Thymus (tissue), 11 donors: ENCODE results near the gene VPS45. TPM values are rescaled to one million over a fixed set of nuclear protein-coding genes. Genes with fewer than 3 reads are reported as not detected.

ENCODE experiments used
- DNase-seq, 9 donors: peaks; one replicate each; pipeline ENCODE4 v3.0.0-alpha.2; 2013; ENCODE audit warnings: low spot score in 9 of 9, low read depth in 6 of 9, missing footprints in 1 of 9
- H3K27ac ChIP-seq, 2 donors: one replicate each; pipeline ENCODE4 v1.5.1; 2013; ENCODE audit warnings: control low read depth in 1 of 2, low read depth in 1 of 2, low read length in 1 of 2, mild to moderate bottlenecking in 1 of 2, moderate library complexity in 1 of 2
- H3K27me3 ChIP-seq, 2 donors: one replicate each; pipeline ENCODE4 v1.5.1; 2013; ENCODE audit warnings: low read length in 1 of 2; ENCODE audit not compliant: control insufficient read depth in 2 of 2, insufficient read depth in 1 of 2
- H3K36me3 ChIP-seq, 2 donors: one replicate each; pipeline ENCODE4 v1.5.1; 2013; ENCODE audit warnings: low read length in 1 of 2, mild to moderate bottlenecking in 1 of 2, moderate library complexity in 1 of 2; ENCODE audit not compliant: control insufficient read depth in 2 of 2, insufficient read depth in 2 of 2
- H3K4me1 ChIP-seq, 2 donors: one replicate each; pipeline ENCODE4 v1.5.1; 2013; ENCODE audit warnings: low read length in 2 of 2; ENCODE audit not compliant: control insufficient read depth in 2 of 2, insufficient read depth in 2 of 2
- H3K4me3 ChIP-seq, 2 donors: one replicate each; pipeline ENCODE4 v1.5.1; 2013; ENCODE audit warnings: low read length in 2 of 2, control low read depth in 1 of 2, mild to moderate bottlenecking in 1 of 2
- H3K9me3 ChIP-seq, 2 donors: one replicate each; pipeline ENCODE4 v1.5.1; 2013; ENCODE audit warnings: low read length in 1 of 2, mild to moderate bottlenecking in 1 of 2; ENCODE audit not compliant: control insufficient read depth in 2 of 2, insufficient read depth in 1 of 2
- WGBS: extraction: QIAGEN DNeasy Blood & Tissue Kit; methylation state at CpG from one replicate; pipeline ENCODE4 v1.1.7; 2013; 5-methylcytosine and 5-hydroxymethylcytosine counted together
- polyA plus RNA-seq: library from polyadenylated mRNA; stranded (reverse); fragments of 200-250 nt; gene quantifications from one replicate; pipeline ENCODE4 v1.2.3, GENCODE V29; 2013
- total RNA-seq: library from RNA; stranded (reverse); fragments of 120-200 nt; gene quantifications from one replicate; pipeline ENCODE4 v1.2.4, GENCODE V29; 2013
- donor health status: healthy.

The VPS45 gene
- total and polyA plus RNA-seq, 2 donors, result 26.1 to 36.7 TPM

DNA sequence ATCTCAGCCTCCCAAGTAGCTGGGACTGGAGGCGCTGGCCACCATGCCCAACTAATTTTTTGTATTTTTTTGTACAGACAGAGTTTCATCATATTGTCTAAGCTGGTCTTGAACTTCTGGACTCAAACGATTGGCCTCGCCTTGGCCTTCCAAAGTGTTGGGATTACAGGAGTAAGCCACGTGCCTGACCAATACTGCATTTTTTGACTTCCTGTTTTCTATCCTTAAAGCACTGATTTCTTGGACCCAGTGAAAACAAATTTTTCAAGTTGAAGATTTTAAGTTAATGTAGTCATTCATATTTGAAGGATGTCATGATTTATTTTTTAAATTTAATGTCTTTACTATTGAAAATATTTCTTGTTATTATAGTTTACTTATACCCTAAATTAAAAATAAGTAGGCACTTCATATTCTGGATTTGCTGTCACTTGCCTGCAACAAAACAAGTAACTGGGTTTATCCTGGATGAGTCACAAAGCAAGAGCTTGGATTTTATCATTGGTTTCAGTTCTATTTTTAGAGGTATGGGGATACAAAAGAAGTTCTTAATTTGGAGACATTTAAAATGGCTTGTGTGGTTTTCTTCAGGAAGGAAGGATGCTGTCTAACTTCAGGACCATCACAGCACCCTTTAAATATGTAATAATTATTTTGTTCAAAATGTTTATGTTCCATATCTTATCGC lies 2.2 kb upstream of the VPS45 start:
- no peaks in the 10 kb centered on the region for H3K9me3 ChIP-seq
- 95% methylated on average over 5 of the region's 5 CpGs for WGBS
- H3K27ac ChIP-seq, result no peak overlapping the region
- H3K4me1 ChIP-seq, result peaks cover 0 to 2% of the 10 kb centered on the region in 2 donors
- no peak for DNase-seq
- H3K27me3 ChIP-seq, result no peaks in the 10 kb centered on the region
- no peak overlapping the region for H3K4me3 ChIP-seq
- H3K36me3 ChIP-seq, result no peaks in the 10 kb centered on the region

DNA sequence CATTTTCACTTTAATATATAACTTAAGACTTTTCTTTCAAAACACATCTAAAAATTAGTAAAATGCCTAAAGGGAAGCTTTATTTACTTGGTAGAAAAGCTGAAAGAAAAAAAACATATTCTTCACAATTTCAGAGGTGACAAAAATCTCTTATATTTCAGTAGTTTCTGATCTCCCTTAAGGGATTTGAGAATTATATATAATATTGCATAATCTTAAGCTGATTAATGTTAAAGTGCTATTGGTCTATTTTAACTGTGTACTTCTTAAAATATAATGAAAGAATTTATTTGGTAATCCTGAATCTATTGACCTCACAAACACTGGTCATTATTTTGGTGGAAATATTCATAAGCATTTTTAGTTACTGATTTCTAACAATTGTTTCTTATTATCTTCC lies 1.2 kb upstream of the VPS45 start:
- H3K27ac ChIP-seq, result peak overlapping the region in 1 of 2 donors; percentile 91
- H3K4me3 ChIP-seq, result peak overlapping the region; percentile 54 to 93
- DNase-seq, result no peak
- H3K4me1 ChIP-seq, result peaks cover 0 to 2% of the 10 kb centered on the region in 2 donors
- no peaks in the 10 kb centered on the region for H3K27me3 ChIP-seq
- no peaks in the 10 kb centered on the region for H3K9me3 ChIP-seq
- no peaks in the 10 kb centered on the region for H3K36me3 ChIP-seq

DNA sequence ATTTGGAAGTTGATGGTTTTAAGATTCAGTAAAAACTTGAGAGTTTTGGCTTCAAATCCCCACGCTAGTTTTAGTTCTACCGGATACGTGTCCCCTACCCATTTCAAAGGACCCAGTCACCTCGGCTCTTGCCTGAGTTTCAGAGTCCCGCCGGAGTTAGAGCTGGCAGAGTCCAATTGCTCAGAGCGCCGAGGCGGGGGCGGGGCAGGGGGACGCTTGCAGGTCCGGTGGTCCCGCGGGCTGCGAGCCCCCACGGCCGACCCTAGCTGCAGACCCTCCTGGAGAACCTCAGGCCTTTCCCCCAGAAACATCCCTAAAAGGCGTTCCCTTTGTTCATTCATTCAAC lies 765 bp upstream of the VPS45 start:
- no peaks in the 10 kb centered on the region for H3K27me3 ChIP-seq
- no peaks in the 10 kb centered on the region for H3K36me3 ChIP-seq
- DNase-seq, result peak in 7 of 9 donors; percentile 10 to 66 (median 32)
- H3K9me3 ChIP-seq, result no peaks in the 10 kb centered on the region
- under 1% methylated on average over 18 of the region's 18 CpGs for WGBS
- H3K27ac ChIP-seq, result peak overlapping the region; percentile 57 to 91
- peaks cover 0 to 2% of the 10 kb centered on the region in 2 donors for H3K4me1 ChIP-seq
- H3K4me3 ChIP-seq, result peak overlapping the region; percentile 54 to 93

DNA sequence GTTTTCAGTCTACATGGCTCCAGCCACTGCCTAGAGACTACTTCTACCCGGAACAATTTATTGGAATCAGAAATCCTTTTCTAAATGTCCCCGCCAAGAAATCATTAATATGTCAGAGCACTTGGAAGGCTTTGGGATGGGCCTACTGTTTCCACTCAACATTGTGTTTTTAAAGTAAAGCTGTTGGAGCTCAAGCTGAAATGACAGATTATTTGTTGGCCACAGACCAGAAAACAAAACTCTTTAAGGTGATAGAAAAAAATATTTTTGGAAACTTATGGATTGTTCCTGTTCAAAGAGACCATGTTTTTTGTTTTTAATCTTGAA lies 496 bp downstream of the VPS45 start:
- WGBS, result 23% methylated on average over 2 of the region's 2 CpGs
- DNase-seq, result no peak
- H3K4me1 ChIP-seq, result peaks cover 0 to 2% of the 10 kb centered on the region in 2 donors
- H3K4me3 ChIP-seq, result peak overlapping the region; percentile 54 to 93
- H3K9me3 ChIP-seq, result no peaks in the 10 kb centered on the region
- no peaks in the 10 kb centered on the region for H3K36me3 ChIP-seq
- peak overlapping the region; percentile 57 to 91 for H3K27ac ChIP-seq
- H3K27me3 ChIP-seq, result no peaks in the 10 kb centered on the region

DNA sequence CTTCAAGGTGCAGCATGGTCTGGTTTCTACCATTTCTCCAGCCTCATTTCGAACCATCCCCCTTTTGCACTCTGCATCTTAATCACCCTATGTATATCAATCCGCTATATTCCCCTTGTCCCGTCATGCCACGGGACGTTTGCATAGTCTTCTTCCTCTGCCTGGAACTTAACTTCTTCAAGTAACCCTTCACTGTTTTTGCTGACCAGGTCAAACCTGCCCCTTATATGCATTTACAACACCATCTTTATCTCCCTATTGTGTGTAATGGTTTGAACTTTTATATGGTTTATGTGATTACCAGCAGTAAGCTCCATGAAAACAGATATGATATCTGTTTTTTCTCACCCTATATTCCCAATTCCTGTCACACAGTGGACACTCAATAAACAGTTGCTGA lies 2.3 kb downstream of the VPS45 start:
- Histone ChIP-seq H3K27ac (no peak overlapping the region), H3K9me3 (no peaks in the 10 kb centered on the region), H3K36me3 (peaks cover 0 to 4% of the 10 kb centered on the region in 2 donors), H3K4me1 (peaks cover 0 to 2% of the 10 kb centered on the region in 2 donors), H3K27me3 (no peaks in the 10 kb centered on the region), H3K4me3 (no peak overlapping the region)
- 96% methylated on average over 5 of the region's 5 CpGs for WGBS
- DNase-seq, result no peak

DNA sequence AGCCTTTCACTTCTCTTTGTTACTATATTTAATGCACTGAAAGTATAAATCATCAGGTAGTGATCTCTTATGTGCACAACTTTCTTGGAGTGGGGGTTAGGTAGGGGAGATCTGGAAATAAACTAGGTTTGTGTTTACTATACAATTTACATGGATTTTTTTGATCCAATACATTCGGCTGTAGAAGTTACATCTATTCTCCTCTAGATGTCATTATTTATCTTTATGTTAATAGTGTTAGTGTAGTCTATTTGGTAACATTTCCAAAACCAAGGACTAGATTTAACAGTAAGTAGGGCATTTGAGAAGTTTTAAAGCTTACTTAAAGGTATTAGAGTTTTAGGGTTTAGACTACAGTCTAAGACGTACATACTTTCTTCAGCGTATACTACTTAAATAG lies 5.4 kb downstream of the VPS45 start:
- peaks cover 0 to 19% of the 10 kb centered on the region in 2 donors for H3K36me3 ChIP-seq
- no peak overlapping the region for H3K4me3 ChIP-seq
- no peak overlapping the region for H3K27ac ChIP-seq
- peaks cover 0 to 2% of the 10 kb centered on the region in 2 donors for H3K4me1 ChIP-seq
- 69% methylated on average over 3 of the region's 3 CpGs for WGBS
- no peaks in the 10 kb centered on the region for H3K27me3 ChIP-seq
- H3K9me3 ChIP-seq, result no peaks in the 10 kb centered on the region
- DNase-seq, result peak in 2 of 9 donors; percentile 17 to 36

DNA sequence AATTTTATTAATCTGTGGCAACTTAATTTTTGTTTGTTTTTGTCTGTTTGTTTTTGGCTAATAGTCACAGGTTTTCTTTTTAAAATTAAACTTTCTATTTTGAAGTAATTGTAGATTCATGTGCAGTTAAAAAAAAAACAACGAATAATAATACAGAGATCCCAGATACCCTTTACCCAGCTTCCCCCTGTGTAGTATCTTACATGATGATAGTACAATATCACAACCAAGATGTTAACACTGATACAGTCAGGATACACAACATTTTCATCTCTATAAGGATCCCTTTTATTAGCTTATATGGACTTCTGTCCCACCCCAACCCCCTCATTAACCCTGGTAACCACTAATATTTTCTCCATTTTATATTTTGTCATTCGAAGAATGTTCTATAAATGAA lies 5.9 kb downstream of the VPS45 start:
- Histone ChIP-seq H3K36me3 (peaks cover 4 to 24% of the 10 kb centered on the region in 2 donors), H3K27me3 (no peaks in the 10 kb centered on the region), H3K4me3 (no peak overlapping the region), H3K9me3 (no peaks in the 10 kb centered on the region), H3K27ac (no peak overlapping the region), H3K4me1 (no peaks in the 10 kb centered on the region)
- no peak for DNase-seq
- 96% methylated on average over 2 of the region's 2 CpGs for WGBS

DNA sequence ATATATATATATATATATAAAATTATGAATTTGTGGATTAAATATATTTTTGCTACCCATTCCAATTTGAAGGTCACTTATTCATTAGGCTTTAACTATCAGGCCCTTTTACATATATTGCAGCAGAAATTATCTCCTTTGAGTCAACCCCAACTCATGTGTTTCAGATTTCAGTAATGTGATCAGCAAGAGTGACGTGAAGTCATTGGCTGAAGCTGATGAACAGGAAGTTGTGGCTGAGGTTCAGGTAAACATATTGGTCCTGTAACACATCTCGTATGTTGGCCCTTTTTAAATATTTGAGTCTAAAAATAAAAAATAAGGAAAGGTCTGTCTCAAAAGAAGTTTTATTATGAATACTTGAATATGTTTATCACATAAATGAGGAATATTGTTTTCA lies 8.5 kb downstream of the VPS45 start:
- Histone ChIP-seq H3K4me3 (no peak overlapping the region), H3K27ac (no peak overlapping the region), H3K9me3 (no peaks in the 10 kb centered on the region), H3K36me3 (peaks cover 4 to 24% of the 10 kb centered on the region in 2 donors), H3K4me1 (no peaks in the 10 kb centered on the region), H3K27me3 (no peaks in the 10 kb centered on the region)
- no peak for DNase-seq
- WGBS, result 85% methylated on average over 2 of the region's 2 CpGs

DNA sequence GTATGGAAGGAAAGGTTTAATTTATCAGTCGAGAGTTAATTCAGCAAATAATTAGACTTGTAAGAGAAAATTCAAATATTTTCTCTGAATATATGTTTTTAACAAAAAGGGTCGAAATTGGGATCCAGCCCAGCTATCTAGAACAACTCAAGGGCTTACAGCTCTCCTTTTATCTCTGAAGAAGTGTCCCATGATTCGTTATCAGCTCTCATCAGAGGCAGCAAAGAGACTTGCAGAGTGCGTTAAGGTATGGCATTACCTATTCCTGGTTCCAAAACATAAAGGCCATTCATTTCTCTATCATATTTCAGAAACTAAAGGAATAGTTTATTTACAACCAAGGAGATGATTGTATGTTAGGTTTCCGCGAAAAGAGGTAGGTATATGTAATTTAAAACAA lies 9.4 kb downstream of the VPS45 start:
- Histone ChIP-seq H3K4me3 (no peak overlapping the region), H3K27me3 (no peaks in the 10 kb centered on the region), H3K36me3 (peaks cover 4 to 30% of the 10 kb centered on the region in 2 donors), H3K4me1 (no peaks in the 10 kb centered on the region), H3K9me3 (no peaks in the 10 kb centered on the region), H3K27ac (no peak overlapping the region)
- DNase-seq, result no peak
- WGBS, result 98% methylated on average over 6 of the region's 6 CpGs
